Mammary microvascular endothelial cell (primary cell): ENCODE results near the gene HARS1. TPM values are rescaled to one million over a fixed set of nuclear protein-coding genes. Genes with fewer than 3 reads are reported as not detected.

Experiments used
- total RNA-seq: library from RNA; depleted of rRNA; stranded (reverse); fragments of >200 nt; gene quantifications from 2 replicates; pipeline ENCODE4 v1.2.3, GENCODE V29; 2015

HARS1 gene
- total RNA-seq, result 78.0 and 83.4 TPM in 2 replicates

GRCh38 chr5:140690941-140691924 is at the start of gene HARS1, which contains the start of gene HARS2:
Gene HARS1, minus strand, starts transcription at chr5:140691370. Its CDS starts 66 bp downstream, at chr5:140691304.
Gene HARS2, plus strand, starts transcription at chr5:140691455. Its CDS starts 194 bp downstream, at chr5:140691649.

GRCh38 chr5:140700177-140701144 is 9.3 kb upstream of the HARS1 start, which contains the start of gene ZMAT2:
Gene ZMAT2, plus strand, starts transcription at chr5:140700447. Its CDS starts 14 bp downstream, at chr5:140700461.

GRCh38 chr5:140673187-140673976 is 17.8 kb downstream of the HARS1 start, which contains the start of gene DND1:
Gene DND1, minus strand, starts transcription at chr5:140673576. Its CDS starts 34 bp downstream, at chr5:140673542.

GRCh38 chr5:140664359-140665119 is 26.6 kb downstream of the HARS1 start, which contains the start of gene WDR55:
Gene WDR55, plus strand, starts transcription at chr5:140664904. Its CDS starts 9 bp downstream, at chr5:140664913.

GRCh38 chr5:140639148-140639981 is 51.8 kb downstream of the HARS1 start, which contains the start of gene TMCO6:
Gene TMCO6, plus strand, starts transcription at chr5:140639451. Its CDS starts 77 bp downstream, at chr5:140639528.

GRCh38 chr5:140633021-140633471 is 58.1 kb downstream of the HARS1 start, which contains the start of gene CD14:
Gene CD14, minus strand, starts transcription at chr5:140633175. Its CDS starts 104 bp downstream, at chr5:140633071.

Other genes starting within 250 kb of the HARS1 start
- 3.8 and 4.8 TPM in 2 replicates for gene EIF4EBP3, start 143.7 kb downstream of the HARS1 start, total RNA-seq
- 32.2 and 34.6 TPM in 2 replicates for gene SRA1, start 133.9 kb downstream of the HARS1 start, total RNA-seq
- gene APBB3, start 126.8 kb downstream of the HARS1 start, total RNA-seq, result 4.1 and 4.9 TPM in 2 replicates
- gene SLC35A4, start 126.5 kb downstream of the HARS1 start, total RNA-seq, result 57.6 and 60.5 TPM in 2 replicates
- gene CD14, start 58.2 kb downstream of the HARS1 start, total RNA-seq, result 0.20 and 0.60 TPM in 2 replicates
- 30.0 and 36.1 TPM in 2 replicates for gene TMCO6, start 51.9 kb downstream of the HARS1 start, total RNA-seq
- 58.5 and 60.6 TPM in 2 replicates for gene NDUFA2, start 43.7 kb downstream of the HARS1 start, total RNA-seq
- 64.9 and 80.8 TPM in 2 replicates for gene IK, start 43.5 kb downstream of the HARS1 start, total RNA-seq
- gene WDR55, start 26.5 kb downstream of the HARS1 start, total RNA-seq, result 20.2 and 20.4 TPM in 2 replicates
- 0.10 and 0.80 TPM in 2 replicates for gene DND1, start 17.8 kb downstream of the HARS1 start, total RNA-seq
- 21.4 and 28.1 TPM in 2 replicates for gene HARS2, start 85 bp upstream of the HARS1 start, total RNA-seq
- 34.9 and 45.4 TPM in 2 replicates for gene ZMAT2, start 9.1 kb upstream of the HARS1 start, total RNA-seq
- not detected in 2 replicates for gene PCDHA1, start 94.8 kb upstream of the HARS1 start, total RNA-seq
- 0.10 TPM in 1 of 2 replicates, not detected in the other for gene PCDHA2, start 103.5 kb upstream of the HARS1 start, total RNA-seq
- gene PCDHA3, start 109.7 kb upstream of the HARS1 start, total RNA-seq, result 0.20 TPM in 1 of 2 replicates, not detected in the other
- 0.05 TPM in 1 of 2 replicates, not detected in the other for gene PCDHA4, start 115.7 kb upstream of the HARS1 start, total RNA-seq
- not detected in 2 replicates for gene PCDHA5, start 130.2 kb upstream of the HARS1 start, total RNA-seq
- gene PCDHA6, start 136.6 kb upstream of the HARS1 start, total RNA-seq, result 0.27 TPM in 1 of 2 replicates, not detected in the other
- gene PCDHA7, start 142.9 kb upstream of the HARS1 start, total RNA-seq, result 0.20 TPM in 1 of 2 replicates, not detected in the other
- gene PCDHA8, start 149.8 kb upstream of the HARS1 start, total RNA-seq, result not detected in 2 replicates
- 0.13 TPM in 1 of 2 replicates, not detected in the other for gene PCDHA9, start 157.0 kb upstream of the HARS1 start, total RNA-seq
- 0.13 TPM in 1 of 2 replicates, not detected in the other for gene PCDHA10, start 164.5 kb upstream of the HARS1 start, total RNA-seq
- under 0.01 and 0.05 TPM in 2 replicates for gene PCDHA11, start 177.6 kb upstream of the HARS1 start, total RNA-seq
- gene PCDHA12, start 183.9 kb upstream of the HARS1 start, total RNA-seq, result not detected in 2 replicates
- gene PCDHA13, start 190.8 kb upstream of the HARS1 start, total RNA-seq, result not detected in 2 replicates
- not detected in 2 replicates for gene PCDHAC1, start 234.9 kb upstream of the HARS1 start, total RNA-seq